Erythroblast (primary cell): ENCODE measurements around the gene SF3B1.

ENCODE experiments used
- GATA1 ChIP-seq: IDR thresholded peaks from 2 replicates; pipeline ENCODE4 v1.6.1; 2011; ENCODE audit warnings: low read depth, mild to moderate bottlenecking, control low read depth, low read length, moderate library complexity
- POLR2A ChIP-seq: IDR thresholded peaks from 2 replicates; pipeline ENCODE4 v1.6.1; 2011; ENCODE audit warnings: mild to moderate bottlenecking, low read length

- TF ChIP-seq POLR2A: no peak
- TF ChIP-seq GATA1: no peak
These were observed 56.1 kb downstream of the SF3B1 start for GRCh38 chr2:197378494-197379307.
